GM23338 (cell line): ENCODE data around the gene TJAP1. TPM values are rescaled to one million over a fixed set of nuclear protein-coding genes. Genes with fewer than 3 reads are reported as not detected.
"Not testable (repeated sequence)": the region's sequence is repeated elsewhere in the genome, so short reads cannot be mapped to it uniquely, and the experiment has no call there.

Experiments used
- ATAC-seq: fragments of 200-7000 bp; cut with Tn5 transposase; 3 replicates; pipeline ENCODE4 v1.9.1; 2020
- DNase-seq: peaks from one replicate; pipeline ENCODE4 v3.0.0-alpha.2; 2015; ENCODE audit warnings: low spot score
- H2AFZ ChIP-seq: fragments of 200-600 bp; sonication (generic); 2 replicates; pipeline ENCODE4 v1.8.0; 2016; ENCODE audit warnings: antibody characterized with exemption, mild to moderate bottlenecking, moderate library complexity
- H3F3A ChIP-seq: fragments of 200-600 bp; sonication (generic); replicated peaks from 2 replicates; pipeline ENCODE4 v1.8.0; 2017; ENCODE audit warnings: antibody characterized with exemption, mixed run types, low read depth
- H3K27ac ChIP-seq: fragments of 200-600 bp; sonication (generic); 2 replicates; pipeline ENCODE4 v1.6.1; 2016; ENCODE audit warnings: low read depth
- H3K27me3 ChIP-seq: fragments of 200-600 bp; sonication (generic); 2 replicates; pipeline ENCODE4 v1.8.0; 2016; ENCODE audit warnings: mild to moderate bottlenecking, mixed run types, moderate library complexity; ENCODE audit not compliant: insufficient read depth
- H3K36me3 ChIP-seq: fragments of 200-600 bp; sonication (generic); 2 replicates; pipeline ENCODE4 v1.8.0; 2016; ENCODE audit warnings: mild to moderate bottlenecking; ENCODE audit not compliant: insufficient read depth
- H3K4me1 ChIP-seq: fragments of 200-600 bp; sonication (generic); 2 replicates; pipeline ENCODE4 v1.8.0; 2016; ENCODE audit warnings: mild to moderate bottlenecking, moderate library complexity; ENCODE audit not compliant: insufficient read depth
- H3K4me2 ChIP-seq: fragments of 200-600 bp; sonication (generic); 2 replicates; pipeline ENCODE4 v1.7.1; 2017; ENCODE audit warnings: mixed run types
- H3K4me3 ChIP-seq: fragments of 200-600 bp; sonication (generic); 2 replicates; pipeline ENCODE4 v1.6.1; 2016; ENCODE audit warnings: mixed run types
- H3K79me2 ChIP-seq: fragments of 200-600 bp; sonication (generic); replicated peaks from 2 replicates; pipeline ENCODE4 v1.8.0; 2017; ENCODE audit warnings: mild to moderate bottlenecking; ENCODE audit not compliant: insufficient read depth
- H3K9me2 ChIP-seq: fragments of 200-600 bp; sonication (generic); 2 replicates; pipeline ENCODE4 v1.8.0; 2017; ENCODE audit not compliant: insufficient read depth
- H4K20me1 ChIP-seq: fragments of 200-600 bp; sonication (generic); replicated peaks from 2 replicates; pipeline ENCODE4 v1.8.0; 2017; ENCODE audit warnings: mild to moderate bottlenecking; ENCODE audit not compliant: insufficient read depth
- H3K27ac Mint-ChIP-seq: 2 replicates; pipeline ENCODE4 v1.8.0; 2020; ENCODE audit warnings: inconsistent platforms, mild to moderate bottlenecking, moderate library complexity, mixed read lengths
- H3K27me3 Mint-ChIP-seq: 3 replicates; pipeline ENCODE4 v1.8.0; 2022; ENCODE audit warnings: low read depth, mild to moderate bottlenecking, moderate library complexity, mixed read lengths, inconsistent platforms; ENCODE audit not compliant: insufficient read depth, poor library complexity
- H3K36me3 Mint-ChIP-seq: 3 replicates; pipeline ENCODE4 v1.8.0; 2021; ENCODE audit warnings: low read depth, mild to moderate bottlenecking, inconsistent platforms, moderate library complexity, mixed read lengths
- H3K4me1 Mint-ChIP-seq: 3 replicates; pipeline ENCODE4 v1.8.0; 2020; ENCODE audit warnings: mild to moderate bottlenecking, inconsistent platforms, mixed read lengths
- H3K4me3 Mint-ChIP-seq: 3 replicates; pipeline ENCODE4 v1.8.0; 2021; ENCODE audit warnings: moderate library complexity, mild to moderate bottlenecking, inconsistent platforms, mixed read lengths
- H3K9me3 Mint-ChIP-seq: 3 replicates; pipeline ENCODE4 v1.8.0; 2020; ENCODE audit warnings: moderate library complexity, mild to moderate bottlenecking, inconsistent platforms, mixed read lengths
- ETS1 ChIP-seq: IDR thresholded peaks from 2 replicates; pipeline ENCODE4 v1.6.1; 2016; ENCODE audit warnings: antibody characterized with exemption
- EZH2 ChIP-seq: fragments of 200-600 bp; sonication (generic); IDR thresholded peaks from one replicate; pipeline ENCODE4 v1.8.0; 2017; ENCODE audit warnings: antibody characterized with exemption, mild to moderate bottlenecking, low read depth; ENCODE audit not compliant: unreplicated experiment
- EZH2phosphoT487 ChIP-seq: fragments of 200-600 bp; sonication (generic); IDR thresholded peaks from one replicate; pipeline ENCODE4 v1.8.1; 2018; ENCODE audit warnings: antibody characterized with exemption; ENCODE audit not compliant: unreplicated experiment
- JUNB ChIP-seq: IDR thresholded peaks from one replicate; pipeline ENCODE4 v1.6.1; 2016; ENCODE audit warnings: antibody characterized with exemption; ENCODE audit not compliant: unreplicated experiment
- NANOG ChIP-seq: IDR thresholded peaks from 2 replicates; pipeline ENCODE4 v1.6.1; 2016; ENCODE audit warnings: antibody characterized with exemption, borderline replicate concordance
- POLR2AphosphoS5 ChIP-seq: IDR thresholded peaks from 2 replicates; pipeline ENCODE4 v1.6.1; 2016; ENCODE audit warnings: antibody characterized with exemption, low read depth
- REST ChIP-seq: IDR thresholded peaks from one replicate; pipeline ENCODE4 v1.6.1; 2018; ENCODE audit warnings: antibody characterized with exemption; ENCODE audit not compliant: unreplicated experiment
- STAT1 ChIP-seq: IDR thresholded peaks from one replicate; pipeline ENCODE4 v1.6.1; 2016; ENCODE audit warnings: antibody characterized with exemption; ENCODE audit not compliant: unreplicated experiment
- ZNF114 ChIP-seq: fragments of 250-450 bp; sonication (Bioruptor Pico); IDR thresholded peaks from 2 replicates; pipeline ENCODE4 v1.5.0; 2020; ENCODE audit warnings: mild to moderate bottlenecking, moderate library complexity
- ZNF331 ChIP-seq: fragments of 250-450 bp; sonication (Bioruptor Pico); IDR thresholded peaks from 2 replicates; pipeline ENCODE4 v1.5.0; 2020; ENCODE audit warnings: low read depth, mild to moderate bottlenecking, moderate library complexity
- ZNF462 ChIP-seq: fragments of 250-450 bp; sonication (Bioruptor Pico); IDR thresholded peaks from 2 replicates; pipeline ENCODE4 v1.5.0; 2020; ENCODE audit warnings: mild to moderate bottlenecking, moderate library complexity
- polyA plus RNA-seq: library from polyadenylated mRNA; unstranded; fragments of >200 nt; fragmentation: Nextera tagmentation; extraction: Ambion mirVana; gene quantifications from 2 replicates; pipeline ENCODE4 v1.2.1, GENCODE V29; 2016
- total RNA-seq: library from RNA; depleted of rRNA; stranded (reverse); fragments of >200 nt; shearing (Covaris generic); gene quantifications from 2 replicates; pipeline ENCODE4 v1.2.3, GENCODE V29; 2014

Gene TJAP1
- total and polyA plus RNA-seq, 2 experiments from 2014 or later: 17.6 to 34.3 TPM

GRCh38 chr6:43498291-43498690, 20.9 kb downstream of the TJAP1 start:
- not testable (repeated sequence) for H2AFZ ChIP-seq, H3K27me3 ChIP-seq, H3K4me3 Mint-ChIP-seq, H3F3A ChIP-seq, H3K27ac Mint-ChIP-seq, H3K4me2 ChIP-seq, DNase-seq, H3K4me1 ChIP-seq, ATAC-seq, H3K9me2 ChIP-seq, H4K20me1 ChIP-seq, H3K36me3 ChIP-seq, H3K4me3 ChIP-seq, H3K27ac ChIP-seq, H3K9me3 Mint-ChIP-seq
- H3K36me3 Mint-ChIP-seq: peaks cover 46% of the 10 kb centered on the region
- peaks cover 11% of the 10 kb centered on the region for H3K27me3 Mint-ChIP-seq
- H3K4me1 Mint-ChIP-seq: peaks cover 14% of the 10 kb centered on the region
- peaks cover 14% of the 10 kb centered on the region for H3K79me2 ChIP-seq

GRCh38 chr6:43499028-43499815, 21.9 kb downstream of the TJAP1 start:
- H3K9me3 Mint-ChIP-seq: no peaks in the 10 kb centered on the region
- peaks cover 2% of the 10 kb centered on the region; the same call in 1 of the 2 replicates for H3K36me3 ChIP-seq
- H3K27me3 ChIP-seq: no peaks in the 10 kb centered on the region
- DNase-seq: no peak
- H3K4me3 ChIP-seq: no peak overlapping the region
- H3K27me3 Mint-ChIP-seq: peaks cover 11% of the 10 kb centered on the region
- H2AFZ ChIP-seq: no peak overlapping the region
- H3K4me1 Mint-ChIP-seq: peaks cover 14% of the 10 kb centered on the region
- no peaks in the 10 kb centered on the region for H3K9me2 ChIP-seq
- H3K4me2 ChIP-seq: no peak overlapping the region
- H3K36me3 Mint-ChIP-seq: peaks cover 54% of the 10 kb centered on the region
- no peaks in the 10 kb centered on the region for H3F3A ChIP-seq
- ATAC-seq: no peak
- H3K27ac ChIP-seq: no peak overlapping the region
- peaks cover 6% of the 10 kb centered on the region for H4K20me1 ChIP-seq
- H3K4me3 Mint-ChIP-seq: no peak overlapping the region
- H3K27ac Mint-ChIP-seq: no peak overlapping the region
- peaks cover 10% of the 10 kb centered on the region for H3K4me1 ChIP-seq
- peaks cover 7% of the 10 kb centered on the region; the same call in 1 of the 2 replicates for H3K79me2 ChIP-seq
- TF ChIP-seq ETS1: no peak
- no peak for TF ChIP-seq ZNF331 (CRISPR knock-in tag)
- TF ChIP-seq STAT1: no peak
- no peak for TF ChIP-seq JUNB
- TF ChIP-seq EZH2phosphoT487: no peak
- no peak for TF ChIP-seq ZNF462 (CRISPR knock-in tag)
- no peak for TF ChIP-seq NANOG
- TF ChIP-seq POLR2AphosphoS5: no peak
- no peak for TF ChIP-seq REST
- no peak for TF ChIP-seq ZNF114 (CRISPR knock-in tag)
- no peak for TF ChIP-seq EZH2
